ENCODE results near the gene C10orf71.

Gene C10orf71

GRCh38 chr10:49344840-49345239 is 45.9 kb downstream of the C10orf71 start:
- H3K79me2 ChIP-seq (ENCODE audit: low read length), result no peaks in the 10 kb centered on the region

DNA sequence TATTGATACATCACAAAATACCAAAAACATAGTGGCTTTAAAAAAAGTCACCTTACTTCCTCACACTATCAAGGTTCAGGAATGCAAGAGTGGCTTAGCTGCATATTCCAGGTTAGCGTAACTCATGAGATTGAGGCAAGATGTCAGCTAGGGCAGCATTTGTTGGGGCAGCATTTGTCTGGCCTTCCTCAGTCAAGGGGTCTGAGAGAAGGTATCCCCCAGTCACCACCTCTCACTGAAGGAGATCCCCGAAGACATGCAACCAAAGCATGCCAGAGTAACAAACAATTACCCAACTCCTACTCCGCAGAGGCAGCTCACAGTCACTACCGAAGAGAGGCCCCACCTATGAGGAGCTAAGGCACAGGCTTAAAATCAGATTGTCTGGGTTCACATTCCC is 48.4 kb downstream of the C10orf71 start:
- Histone ChIP-seq H3K27ac (ENCODE audit: low read length) (no peak overlapping the region), H3K4me1 (ENCODE audit: low read length) (no peaks in the 10 kb centered on the region), H2AFZ (ENCODE audit: low read length) (no peak overlapping the region), H3K4me2 (ENCODE audit: low read depth, low read length) (no peak overlapping the region), H3K4me3 (ENCODE audit: low read length) (no peak overlapping the region), H3K9ac (ENCODE audit: low read length) (no peak overlapping the region), H4K20me1 (ENCODE audit: insufficient read depth, low read length) (no peaks in the 10 kb centered on the region), H3K9me3 (replicated peaks; ENCODE audit: insufficient read depth, low read length) (no peaks in the 10 kb centered on the region), H3F3A (ENCODE audit: insufficient read depth, low read length) (no peaks in the 10 kb centered on the region), H3K36me3 (replicated peaks; ENCODE audit: insufficient read depth, low read length) (no peaks in the 10 kb centered on the region), H3K9me2 (replicated peaks; ENCODE audit: insufficient read depth, low read length) (no peaks in the 10 kb centered on the region), H3K79me2 (ENCODE audit: low read length) (no peaks in the 10 kb centered on the region), H3K27me3 (replicated peaks; ENCODE audit: insufficient read depth, low read length) (no peaks in the 10 kb centered on the region)
- TF ChIP-seq, protein P1, sequence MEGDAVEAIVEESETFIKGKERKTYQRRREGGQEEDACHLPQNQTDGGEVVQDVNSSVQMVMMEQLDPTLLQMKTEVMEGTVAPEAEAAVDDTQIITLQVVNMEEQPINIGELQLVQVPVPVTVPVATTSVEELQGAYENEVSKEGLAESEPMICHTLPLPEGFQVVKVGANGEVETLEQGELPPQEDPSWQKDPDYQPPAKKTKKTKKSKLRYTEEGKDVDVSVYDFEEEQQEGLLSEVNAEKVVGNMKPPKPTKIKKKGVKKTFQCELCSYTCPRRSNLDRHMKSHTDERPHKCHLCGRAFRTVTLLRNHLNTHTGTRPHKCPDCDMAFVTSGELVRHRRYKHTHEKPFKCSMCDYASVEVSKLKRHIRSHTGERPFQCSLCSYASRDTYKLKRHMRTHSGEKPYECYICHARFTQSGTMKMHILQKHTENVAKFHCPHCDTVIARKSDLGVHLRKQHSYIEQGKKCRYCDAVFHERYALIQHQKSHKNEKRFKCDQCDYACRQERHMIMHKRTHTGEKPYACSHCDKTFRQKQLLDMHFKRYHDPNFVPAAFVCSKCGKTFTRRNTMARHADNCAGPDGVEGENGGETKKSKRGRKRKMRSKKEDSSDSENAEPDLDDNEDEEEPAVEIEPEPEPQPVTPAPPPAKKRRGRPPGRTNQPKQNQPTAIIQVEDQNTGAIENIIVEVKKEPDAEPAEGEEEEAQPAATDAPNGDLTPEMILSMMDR (IDR thresholded peaks at IDR 0.05; ENCODE audit: low read length), result no peak
- no peak for TF ChIP-seq EZH2 (optimal IDR thresholded peaks at IDR 0.05; ENCODE audit: low read depth, low read length)
- no peak for TF ChIP-seq EZH2phosphoT487 (IDR thresholded peaks at IDR 0.05; ENCODE audit: low read length)
- DNase-seq, result no peak

More at GRCh38 chr10:49344840-49345239, 45.9 kb downstream of the C10orf71 start:
- Histone ChIP-seq H3K27ac (ENCODE audit: low read length) (no peak overlapping the region), H3K27me3 (replicated peaks; ENCODE audit: insufficient read depth, low read length) (no peaks in the 10 kb centered on the region), H3K9ac (ENCODE audit: low read length) (no peak overlapping the region), H3K4me3 (ENCODE audit: low read length) (no peak overlapping the region), H3K9me2 (replicated peaks; ENCODE audit: insufficient read depth, low read length) (no peaks in the 10 kb centered on the region), H3K4me2 (ENCODE audit: low read depth, low read length) (no peak overlapping the region), H4K20me1 (ENCODE audit: insufficient read depth, low read length) (no peaks in the 10 kb centered on the region), H3K9me3 (replicated peaks; ENCODE audit: insufficient read depth, low read length) (no peaks in the 10 kb centered on the region), H3K4me1 (ENCODE audit: low read length) (no peaks in the 10 kb centered on the region), H3K36me3 (replicated peaks; ENCODE audit: insufficient read depth, low read length) (no peaks in the 10 kb centered on the region), H3F3A (ENCODE audit: insufficient read depth, low read length) (no peaks in the 10 kb centered on the region), H2AFZ (ENCODE audit: low read length) (no peak overlapping the region)
- TF ChIP-seq, protein P1 (IDR thresholded peaks at IDR 0.05; ENCODE audit: low read length), result no peak
- TF ChIP-seq EZH2 (optimal IDR thresholded peaks at IDR 0.05; ENCODE audit: low read depth, low read length) (no peak), EZH2phosphoT487 (IDR thresholded peaks at IDR 0.05; ENCODE audit: low read length) (no peak)
- DNase-seq, result no peak

GRCh38 chr10:49347827-49348226 is 48.9 kb downstream of the C10orf71 start:
- H4K20me1 ChIP-seq (ENCODE audit: insufficient read depth, low read length), result no peaks in the 10 kb centered on the region
- no peak overlapping the region for H3K4me3 ChIP-seq (ENCODE audit: low read length)
- H3K9ac ChIP-seq (ENCODE audit: low read length), result no peak overlapping the region
- H3K9me3 ChIP-seq (replicated peaks; ENCODE audit: insufficient read depth, low read length), result no peaks in the 10 kb centered on the region
- TF ChIP-seq EZH2 (optimal IDR thresholded peaks at IDR 0.05; ENCODE audit: low read depth, low read length) (no peak), EZH2phosphoT487 (IDR thresholded peaks at IDR 0.05; ENCODE audit: low read length) (no peak)
- TF ChIP-seq, protein P1 (IDR thresholded peaks at IDR 0.05; ENCODE audit: low read length), result no peak
- no peaks in the 10 kb centered on the region for H3K9me2 ChIP-seq (replicated peaks; ENCODE audit: insufficient read depth, low read length)
- no peaks in the 10 kb centered on the region for H3K27me3 ChIP-seq (replicated peaks; ENCODE audit: insufficient read depth, low read length)
- H3K4me2 ChIP-seq (ENCODE audit: low read depth, low read length), result no peak overlapping the region
- H3K36me3 ChIP-seq (replicated peaks; ENCODE audit: insufficient read depth, low read length), result no peaks in the 10 kb centered on the region
- no peak overlapping the region for H3K27ac ChIP-seq (ENCODE audit: low read length)
- H2AFZ ChIP-seq (ENCODE audit: low read length), result no peak overlapping the region
- no peaks in the 10 kb centered on the region for H3K79me2 ChIP-seq (ENCODE audit: low read length)
- H3K4me1 ChIP-seq (ENCODE audit: low read length), result no peaks in the 10 kb centered on the region
- H3F3A ChIP-seq (ENCODE audit: insufficient read depth, low read length), result no peaks in the 10 kb centered on the region
- DNase-seq, result no peak
